Activated T-helper 9 cell treated with anti-CD3 and anti-CD28 coated beads, Interleukin-2, amount 50 U/mL, for 16 hours (primary cell): ENCODE measurements around the gene ZSCAN9.

Source experiments
- DNase-seq: peaks from one replicate; pipeline ENCODE4 v3.0.0-alpha.2; 2020; ENCODE audit warnings: low read depth

Gene ZSCAN9

DNA sequence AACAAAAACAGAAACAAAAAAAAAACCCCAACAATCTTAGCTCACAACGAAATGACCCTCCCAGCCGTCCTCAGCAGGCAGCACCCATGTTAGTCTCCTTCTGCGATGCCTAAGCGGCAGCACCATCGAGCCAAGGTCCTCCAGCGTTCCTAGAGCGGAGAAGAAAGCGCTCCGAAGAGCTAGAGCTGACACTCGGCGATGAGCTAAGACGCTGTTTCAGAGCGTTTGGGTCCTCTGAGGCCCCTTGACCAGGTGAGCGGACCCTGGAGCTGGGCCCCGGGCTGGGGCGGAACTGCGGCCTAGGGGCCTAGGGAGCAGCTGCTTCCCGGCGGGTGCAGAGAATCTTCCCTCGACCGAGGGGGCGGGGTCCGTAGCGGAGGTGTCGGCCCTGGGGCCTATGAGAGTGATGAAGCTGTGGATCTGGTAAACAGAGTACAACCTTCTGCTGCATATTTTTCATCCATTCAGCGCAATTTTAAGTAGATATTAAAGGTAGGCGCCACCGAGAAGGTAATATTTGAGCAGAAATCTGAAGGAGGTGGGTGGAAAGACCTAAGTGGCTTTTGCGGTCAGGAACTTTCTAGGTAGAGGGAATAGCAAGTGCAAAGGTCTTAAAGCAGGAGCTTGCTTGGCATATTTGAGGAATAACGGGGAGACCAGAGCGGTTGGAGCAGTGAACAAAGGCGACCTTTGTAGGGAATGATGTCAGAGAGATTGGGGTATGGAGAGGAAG, 42.1 kb downstream of the ZSCAN9 start, which contains the start of gene ZSCAN26:
TSS of gene ZSCAN26 (plus strand) at position 182 of the 733 bp plus-strand sequence. CDS start 4,777 bp downstream, outside the sequence.
- peak; percentile 70 for DNase-seq

DNA sequence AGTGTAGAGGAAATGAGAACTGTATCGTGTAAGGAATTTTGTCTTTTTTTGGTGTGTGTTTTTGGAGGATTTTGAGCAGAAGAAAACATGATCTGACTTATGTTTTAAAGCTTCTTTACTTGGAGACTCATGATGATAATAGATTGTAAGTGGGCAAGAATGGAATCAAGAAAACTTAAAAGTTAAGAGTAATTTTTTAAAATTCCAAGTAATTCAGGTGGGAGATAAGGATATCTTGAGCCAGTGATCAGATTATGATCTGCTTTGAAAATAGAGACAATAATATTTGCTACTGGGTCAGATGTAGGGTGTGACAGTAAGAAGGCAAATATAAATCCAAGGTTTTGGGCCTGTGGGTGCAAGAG, 42.6 kb downstream of the ZSCAN9 start:
- DNase-seq = no peak

DNA sequence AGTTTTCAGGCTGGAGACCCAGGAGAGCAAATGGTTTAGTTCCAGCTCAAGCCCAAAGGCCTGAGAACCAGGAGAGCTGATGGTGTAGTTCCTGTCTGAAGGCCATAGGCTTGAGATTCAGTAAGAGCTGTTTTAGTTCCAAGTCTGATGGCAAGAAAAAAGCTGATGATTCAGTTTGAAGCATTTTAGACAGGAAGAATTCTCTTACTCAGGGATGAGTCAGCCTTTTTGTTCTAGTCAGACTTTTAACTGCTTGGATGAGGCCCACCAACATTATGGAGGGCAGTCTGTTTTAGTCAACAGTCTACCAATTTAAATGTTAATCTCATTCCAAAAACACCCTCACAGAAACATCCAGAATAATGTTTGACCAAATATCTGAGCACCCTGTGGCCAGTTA, 44.4 kb downstream of the ZSCAN9 start:
- DNase-seq = no peak

DNA sequence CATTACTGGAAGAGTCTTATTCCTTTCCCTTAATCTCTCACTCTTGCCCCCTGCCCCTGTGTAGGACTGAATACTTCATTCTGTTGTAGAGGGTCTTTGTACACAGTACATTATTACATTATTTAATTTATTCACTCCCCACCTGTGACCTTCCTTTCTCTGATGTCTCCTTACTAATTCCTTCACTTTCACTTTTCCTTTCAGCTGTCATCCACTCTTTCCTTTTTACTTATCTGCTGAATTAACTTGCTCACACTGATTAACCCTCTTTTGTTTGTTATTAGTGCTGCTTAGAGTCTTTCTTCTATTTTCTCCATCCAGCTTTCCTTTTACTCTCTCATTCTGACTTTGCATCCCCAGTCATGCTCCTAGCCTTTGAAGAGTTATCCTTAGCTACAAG, 49.8 kb downstream of the ZSCAN9 start:
- no peak for DNase-seq

DNA sequence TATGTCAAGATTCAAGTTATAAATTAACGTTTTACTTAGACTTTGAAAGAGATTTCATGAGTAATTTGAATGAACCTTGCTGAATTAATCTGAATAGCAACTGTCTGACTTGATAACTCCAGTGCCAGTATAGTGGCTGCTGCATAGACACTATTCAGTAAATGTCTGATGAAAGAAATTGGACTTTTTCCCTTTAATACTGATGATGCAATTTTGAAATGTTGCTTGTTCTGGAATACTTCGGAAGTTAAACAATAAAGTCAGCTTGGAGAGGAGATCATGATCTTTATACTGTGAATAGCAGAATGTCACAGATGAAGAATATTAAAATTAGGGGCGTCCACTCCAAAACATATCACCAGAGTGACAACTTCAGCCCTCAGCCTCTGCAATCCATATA, 52.7 kb downstream of the ZSCAN9 start:
- DNase-seq = no peak

DNA sequence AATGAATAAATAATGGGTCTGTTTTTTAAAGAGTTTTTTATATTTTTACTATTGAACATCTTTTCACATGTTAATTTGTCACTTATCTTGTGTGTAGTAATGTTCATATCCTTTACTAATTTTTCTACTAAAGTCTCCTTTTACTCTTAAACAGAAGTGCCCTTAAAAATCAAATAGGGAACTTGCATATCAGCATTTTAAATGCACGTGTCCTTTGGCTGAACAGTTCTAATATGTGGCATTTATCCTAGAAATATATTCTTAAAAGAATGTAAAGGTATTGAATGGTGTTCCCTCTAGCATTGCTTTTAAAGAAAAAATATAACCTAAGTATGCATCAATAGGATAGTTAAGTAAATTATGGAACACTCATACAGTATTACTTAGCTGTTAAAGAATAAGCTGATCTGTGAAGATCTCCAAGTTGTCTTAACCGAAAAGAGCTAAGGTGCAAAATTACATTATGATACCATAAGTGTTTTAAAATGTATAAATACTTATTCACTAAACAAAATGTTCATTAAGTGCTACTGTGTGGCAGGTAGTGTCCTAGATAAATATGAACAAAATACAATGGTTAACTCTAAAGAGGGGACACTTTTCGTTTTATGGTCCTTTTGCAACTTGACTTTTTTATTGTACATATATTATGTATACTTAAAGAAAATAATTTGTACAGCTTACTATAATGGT, 55.7 kb downstream of the ZSCAN9 start:
- no peak for DNase-seq

DNA sequence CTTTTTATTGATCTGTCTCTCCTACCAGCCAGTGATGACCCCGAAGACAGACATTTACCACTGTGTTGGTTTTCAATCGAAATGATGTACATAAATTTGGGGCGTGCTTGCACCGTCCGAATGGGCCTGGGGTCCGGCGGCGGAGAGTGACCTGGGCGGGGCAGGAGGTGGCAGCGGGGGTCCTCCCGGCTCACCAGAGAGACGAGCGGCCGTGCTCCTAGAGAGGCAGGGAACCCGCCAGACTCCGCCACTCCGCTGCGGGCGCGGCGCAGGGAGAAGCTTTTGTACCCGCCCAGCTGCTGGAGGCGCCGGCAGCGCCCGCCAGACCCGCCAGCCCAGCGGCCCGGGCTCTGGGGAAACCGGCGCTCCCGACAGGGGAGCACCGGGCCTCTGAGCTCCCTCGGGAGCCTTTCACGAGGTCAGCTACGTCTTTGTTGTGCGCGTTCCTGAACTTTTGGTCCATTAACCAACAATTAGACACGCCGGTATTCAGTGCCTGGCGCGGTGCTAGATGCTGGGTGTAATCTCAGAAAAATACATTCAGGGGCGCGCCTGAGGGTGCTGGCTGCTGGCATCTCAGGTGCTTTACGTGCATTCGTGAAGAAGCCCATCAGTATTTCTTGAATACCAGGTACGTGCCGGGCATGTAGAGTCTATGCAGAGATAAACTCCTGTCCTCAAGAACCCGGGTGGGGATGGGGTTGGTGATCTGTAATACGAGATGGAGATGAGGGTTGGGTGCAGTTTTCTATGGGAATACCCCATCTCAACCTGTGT, 56.4 kb downstream of the ZSCAN9 start, which contains the start of gene PGBD1:
TSS of gene PGBD1 (plus strand) at position 285 of the 777 bp plus-strand sequence. CDS start 2,242 bp downstream, outside the sequence.
- DNase-seq = peak; percentile 18

DNA sequence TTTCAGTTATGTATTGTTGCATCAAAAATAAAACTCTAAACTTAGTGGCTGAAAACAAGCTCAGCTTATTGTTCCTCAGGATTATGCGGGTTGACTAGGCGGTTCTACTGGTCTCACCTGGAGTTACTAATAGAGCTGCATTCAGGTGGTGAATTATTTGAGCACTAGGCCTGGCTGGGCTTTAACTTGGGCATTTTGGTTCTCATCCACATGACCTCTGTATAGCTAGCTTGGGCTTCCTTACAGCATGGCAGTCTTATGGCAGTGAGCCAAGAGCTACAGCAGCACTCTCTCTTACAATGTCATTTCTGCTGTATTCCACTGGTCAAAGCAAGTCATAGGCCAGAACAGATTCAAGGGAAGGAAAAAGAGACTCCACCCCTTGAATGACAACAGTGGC, 57.9 kb downstream of the ZSCAN9 start:
- DNase-seq = no peak
